ENCODE measurements around the gene MAP1B.

The MAP1B gene

GRCh38 chr5:72101828-72102227 is 5.4 kb upstream of the MAP1B start:
- no peak for DNase-seq

DNA sequence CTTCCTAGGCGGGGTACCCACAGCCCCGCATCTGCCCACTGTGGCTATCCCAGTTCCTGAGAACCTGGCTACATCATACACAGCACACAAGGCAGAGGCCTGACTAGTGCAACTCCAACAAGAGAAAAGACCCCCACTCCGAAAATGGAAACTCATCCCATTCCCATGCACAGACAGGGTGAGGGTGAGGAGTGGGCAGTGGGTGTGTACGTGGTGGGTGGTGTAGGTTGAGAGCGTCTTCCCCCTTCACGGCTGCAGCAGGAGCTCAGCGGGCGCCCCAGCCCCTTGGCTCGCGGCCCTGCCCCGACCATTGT is 501 bp upstream of the MAP1B start:
- no peak for DNase-seq

DNA sequence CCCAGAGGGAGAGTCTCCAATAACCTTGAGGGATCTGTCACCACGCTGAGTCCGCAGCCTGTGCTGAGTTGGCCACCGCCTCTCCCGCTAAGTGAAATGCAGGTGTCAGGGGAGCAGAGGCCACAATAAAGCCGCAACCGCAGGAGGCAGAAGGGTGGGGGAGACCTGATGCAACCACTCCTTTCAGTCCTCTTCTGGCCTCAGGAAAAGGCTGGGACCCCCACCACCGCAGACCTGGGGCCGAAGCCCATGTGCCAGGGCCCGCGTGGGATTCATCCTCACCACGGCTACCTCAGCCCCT is 576 bp downstream of the MAP1B start:
- DNase-seq, result no peak

GRCh38 chr5:72108202-72109061 is 1.2 kb downstream of the MAP1B start:
- DNase-seq, result peak; percentile 82

DNA sequence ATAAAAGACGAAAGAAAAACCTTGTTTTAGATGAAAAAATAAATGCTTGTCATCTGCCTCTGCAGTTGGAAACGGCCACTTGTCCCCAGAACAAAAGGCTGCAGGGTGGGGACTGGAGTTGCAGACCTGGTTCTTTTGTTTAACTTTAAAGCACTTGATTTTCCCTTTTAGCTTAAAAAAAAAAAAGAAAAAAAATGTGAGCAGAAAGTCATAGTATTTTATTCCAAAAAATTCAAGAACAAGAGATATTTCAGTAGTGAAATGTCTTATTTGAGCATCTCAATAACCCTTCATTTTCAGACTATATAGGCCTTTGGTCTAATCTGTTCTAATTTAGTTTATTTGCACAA is 1.8 kb downstream of the MAP1B start:
- DNase-seq, result no peak

DNA sequence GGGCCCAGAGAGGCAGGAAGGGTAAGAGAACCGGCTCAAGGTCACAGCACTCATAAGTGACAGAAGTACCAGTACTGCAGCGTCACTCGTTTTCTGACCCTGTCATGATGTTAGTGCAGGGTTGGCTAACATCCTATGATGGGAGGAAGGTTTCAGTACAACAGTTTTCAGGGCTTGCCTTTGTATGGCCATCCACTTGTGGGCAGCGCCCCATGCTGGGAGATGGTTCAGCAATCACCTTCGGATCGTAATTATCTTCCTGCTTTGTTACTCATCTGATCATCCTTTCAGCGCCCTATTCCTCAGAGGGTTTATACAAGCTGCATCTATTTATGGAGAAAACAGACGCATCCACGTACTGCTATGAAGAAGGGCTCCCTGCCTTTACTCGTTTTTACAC is 2.4 kb downstream of the MAP1B start:
- DNase-seq, result no peak

GRCh38 chr5:72110394-72111013 is 3.2 kb downstream of the MAP1B start:
- DNase-seq, result peak; percentile 59

GRCh38 chr5:72112389-72112788 is 5.1 kb downstream of the MAP1B start:
- DNase-seq, result no peak

DNA sequence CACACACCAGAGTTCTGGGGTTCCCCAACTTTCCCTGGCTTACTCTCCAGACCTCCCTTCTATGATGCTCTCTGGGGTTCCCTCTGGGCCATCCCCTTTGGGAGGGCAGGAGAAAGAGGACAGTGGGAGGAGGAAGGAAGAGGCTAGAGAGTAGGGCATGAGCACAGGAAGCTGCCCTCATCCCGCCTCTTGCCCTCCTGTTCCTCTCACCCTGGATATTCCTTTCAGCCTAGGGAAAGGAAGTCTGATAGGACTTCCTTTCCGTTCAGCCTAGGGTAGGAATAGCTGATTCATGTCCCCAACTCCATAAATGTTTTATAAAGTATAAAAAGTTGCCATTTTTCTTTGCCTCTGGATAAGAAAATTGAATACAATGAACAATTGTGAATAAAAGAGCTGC is 7.4 kb downstream of the MAP1B start:
- no peak for DNase-seq

DNA sequence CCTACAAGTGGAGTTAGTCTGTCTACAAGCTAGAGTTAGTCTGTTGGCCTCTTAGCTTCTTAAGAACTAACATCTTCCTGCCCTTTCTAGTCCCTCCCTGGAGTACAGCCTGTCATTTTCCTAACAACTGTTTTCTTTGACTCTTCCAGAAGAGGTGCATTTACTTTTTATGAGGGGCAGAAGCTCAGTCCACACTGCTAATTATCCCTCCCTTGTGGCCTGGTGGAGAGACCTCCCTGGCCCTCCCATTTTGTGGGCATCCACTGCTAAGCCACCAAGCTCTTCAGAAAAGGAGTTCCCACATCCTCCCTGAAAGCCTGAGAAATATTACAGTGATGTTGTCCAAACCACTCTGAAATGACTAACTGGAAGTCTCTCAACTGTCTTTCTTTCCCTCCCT is 8.0 kb downstream of the MAP1B start:
- DNase-seq, result peak; percentile 52

DNA sequence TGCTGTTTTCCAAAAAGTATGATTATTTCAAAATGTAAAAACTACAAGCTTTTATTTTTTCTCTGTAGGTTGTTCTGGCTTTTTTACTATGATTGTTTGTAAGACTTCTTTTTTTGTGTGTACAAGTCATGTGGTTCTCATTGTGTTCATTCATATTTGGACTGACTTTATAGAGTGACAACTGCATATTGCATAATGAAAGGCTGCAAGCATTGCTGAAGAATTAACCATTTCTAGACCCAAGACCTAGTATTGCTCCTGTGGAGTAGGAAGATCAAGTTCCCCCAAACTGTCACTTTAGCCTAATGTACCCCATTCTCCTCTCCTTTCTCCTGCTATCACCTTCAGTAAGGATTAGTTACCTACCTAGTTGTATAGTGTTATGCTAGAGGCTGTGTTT is 10.0 kb downstream of the MAP1B start:
- no peak for DNase-seq

DNA sequence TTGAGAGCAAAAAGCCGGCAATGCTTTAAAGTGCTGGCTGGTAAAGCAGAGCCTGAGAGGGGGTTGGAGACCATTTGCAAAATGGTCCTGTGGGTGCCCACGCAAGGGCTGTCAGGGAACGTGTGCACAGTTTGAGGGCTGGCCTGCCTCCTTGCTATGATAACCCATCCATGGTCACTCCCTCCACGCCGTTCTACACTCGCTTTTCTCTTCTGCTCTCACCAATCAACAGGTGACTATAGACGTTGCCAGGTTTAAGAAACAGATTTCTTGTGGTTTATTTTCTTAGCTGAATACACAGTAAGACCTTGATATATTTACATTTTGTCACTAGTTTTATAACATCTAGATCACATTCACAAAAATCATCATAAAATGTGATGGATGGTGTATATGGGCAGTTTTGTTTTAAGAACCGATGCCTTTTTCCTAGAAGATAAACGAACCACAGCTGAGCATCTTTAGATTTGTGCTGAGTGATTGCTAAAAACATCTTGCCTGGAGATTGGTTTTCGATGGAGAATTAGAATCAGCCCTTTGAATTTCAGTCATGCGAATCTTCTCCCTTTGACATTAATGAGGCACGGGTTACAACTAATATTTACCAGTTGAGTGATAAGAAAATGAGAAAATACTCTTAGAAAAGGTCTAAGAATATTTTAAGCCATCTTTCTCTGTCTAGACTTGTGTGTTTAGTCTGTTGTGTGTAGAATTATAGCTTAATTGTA is 13.9 kb downstream of the MAP1B start:
- DNase-seq, result no peak

- no peak for DNase-seq
Observed at GRCh38 chr5:72121780-72122445, 14.6 kb downstream of the MAP1B start.

GRCh38 chr5:72122602-72123001 is 15.3 kb downstream of the MAP1B start:
- no peak for DNase-seq

- DNase-seq, result no peak
Observed at GRCh38 chr5:72123764-72124376, 16.6 kb downstream of the MAP1B start.

GRCh38 chr5:72125271-72125940 is 18.1 kb downstream of the MAP1B start:
- no peak for DNase-seq

DNA sequence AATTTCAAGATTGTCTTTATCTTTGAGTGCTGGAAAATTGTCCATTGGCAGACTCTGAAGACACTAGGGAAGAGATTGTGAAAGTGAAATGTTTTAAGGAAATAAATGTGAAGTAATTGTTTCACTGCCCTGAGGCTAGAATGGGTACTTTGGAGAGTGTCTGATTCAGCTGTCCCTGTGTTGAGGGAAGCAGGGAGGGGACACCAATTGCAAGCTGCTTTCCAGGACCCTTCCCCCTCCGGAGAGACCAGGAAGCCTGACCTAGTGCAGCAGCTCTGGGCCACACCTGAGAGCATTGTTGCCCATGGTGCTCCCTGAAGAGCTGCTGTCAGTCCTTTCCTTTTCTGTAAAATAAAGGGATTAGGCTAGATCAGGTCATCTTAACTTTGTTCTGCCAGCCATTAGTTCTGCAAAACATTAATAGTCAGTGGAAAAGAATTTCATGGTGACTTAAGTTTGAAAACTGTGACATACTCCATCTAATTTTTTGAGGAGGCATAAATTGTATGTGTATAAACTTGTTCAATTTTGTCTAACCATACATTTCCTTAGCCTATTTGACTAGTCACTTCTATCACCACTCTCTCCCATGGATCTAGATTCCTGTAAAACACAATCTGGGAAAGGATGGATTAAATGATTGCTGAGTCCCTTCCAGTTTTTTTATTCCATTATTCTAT is 18.8 kb downstream of the MAP1B start:
- no peak for DNase-seq

- DNase-seq, result no peak
Observed at GRCh38 chr5:72126796-72127195, 19.5 kb downstream of the MAP1B start.

- no peak for DNase-seq
Observed at GRCh38 chr5:72129725-72130124, 22.4 kb downstream of the MAP1B start.

DNA sequence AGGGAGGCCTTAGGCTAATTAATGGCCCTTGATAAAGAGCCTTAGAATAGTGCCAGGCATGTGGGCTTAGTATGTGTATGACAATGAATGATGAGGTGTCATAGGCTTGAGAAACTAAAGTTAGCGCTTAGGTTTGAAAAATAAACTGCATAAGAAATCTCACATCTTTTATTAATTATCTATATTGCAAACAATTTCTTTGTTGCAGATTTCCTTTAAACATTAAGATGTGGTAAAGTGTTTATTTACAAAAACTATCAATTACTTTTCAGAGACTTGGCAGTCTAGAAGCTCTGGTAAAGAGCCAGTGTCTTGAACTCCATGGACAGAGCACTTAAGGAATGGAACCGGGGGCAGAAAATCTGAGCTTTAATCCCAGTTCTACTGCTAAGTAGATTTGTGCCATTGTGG is 23.1 kb downstream of the MAP1B start:
- no peak for DNase-seq

- DNase-seq, result no peak
Observed at GRCh38 chr5:72133212-72133990, 26.1 kb downstream of the MAP1B start.
